PC-3 (cell line): Measurements from ENCODE around the gene TTC9B. TPM values are rescaled to one million over a fixed set of nuclear protein-coding genes. Genes with fewer than 3 reads are reported as not detected.

Source experiments
- ATAC-seq: fragments of 200-7000 bp; cut with Tn5 transposase; 2 replicates; pipeline ENCODE4 v1.9.1; 2020; ENCODE audit warnings: mild to moderate bottlenecking, moderate library complexity
- BruUV-seq: library from RNA; stranded (reverse); fragments of 400-500 nt; replicated peaks from 2 replicates; lab custom pipeline; 2021; lab: Mats Ljungman, UMichigan
- CTCF ChIA-PET: fragments of 300-600 bp; sonication (Branson Sonifier 250); formaldehyde crosslinking; loops from one replicate; lab custom pipeline; 2022; ENCODE audit warnings: antibody characterized with exemption; lab: Charles Lee
- POLR2A ChIA-PET: fragments of 300-600 bp; sonication (Branson Sonifier 250); formaldehyde crosslinking; loops from one replicate; lab custom pipeline; 2022; ENCODE audit warnings: antibody characterized with exemption; ENCODE audit not compliant: unreplicated experiment; lab: Charles Lee
- DNase-seq: peaks from one replicate; pipeline ENCODE4 v3.0.0-alpha.2; 2015
- H2AFZ ChIP-seq: fragments of 300-600 bp; sonication (generic); 2 replicates; pipeline ENCODE4 v1.6.0; 2016; ENCODE audit warnings: antibody characterized with exemption, low read length
- H3F3A ChIP-seq: fragments of 300-600 bp; sonication (generic); one replicate; pipeline ENCODE4 v1.6.0; 2017; ENCODE audit warnings: antibody characterized with exemption, low read length, control low read depth, mild to moderate bottlenecking; ENCODE audit not compliant: unreplicated experiment
- H3K27ac ChIP-seq: fragments of 300-600 bp; sonication (generic); 2 replicates; pipeline ENCODE4 v1.5.1; 2016; ENCODE audit warnings: mild to moderate bottlenecking, low read length
- H3K27me3 ChIP-seq: fragments of 300-600 bp; sonication (generic); 2 replicates; pipeline ENCODE4 v1.6.1; 2016; ENCODE audit warnings: low read length, mixed read lengths
- H3K36me3 ChIP-seq: fragments of 300-600 bp; sonication (generic); 2 replicates; pipeline ENCODE4 v1.6.1; 2016; ENCODE audit warnings: low read depth, mixed run types, low read length, mixed read lengths
- H3K4me1 ChIP-seq: fragments of 300-600 bp; sonication (generic); 2 replicates; pipeline ENCODE4 v1.5.1; 2016; ENCODE audit warnings: low read length; ENCODE audit not compliant: insufficient read depth
- H3K4me2 ChIP-seq: fragments of 300-600 bp; sonication (generic); 2 replicates; pipeline ENCODE4 v1.6.0; 2016; ENCODE audit warnings: low read length
- H3K4me3 ChIP-seq: fragments of 300-600 bp; sonication (generic); 2 replicates; pipeline ENCODE4 v1.5.1; 2016; ENCODE audit warnings: mild to moderate bottlenecking, low read length, mixed read lengths
- H3K79me2 ChIP-seq: fragments of 300-600 bp; sonication (generic); 2 replicates; pipeline ENCODE4 v1.6.1; 2017; ENCODE audit warnings: low read length, mixed read lengths
- H3K9ac ChIP-seq: fragments of 300-600 bp; sonication (generic); 2 replicates; pipeline ENCODE4 v1.6.0; 2016; ENCODE audit warnings: mild to moderate bottlenecking, low read length
- H3K9me2 ChIP-seq: fragments of 300-600 bp; sonication (generic); replicated peaks from 2 replicates; pipeline ENCODE4 v1.6.1; 2016; ENCODE audit warnings: mixed run types, low read length, mixed read lengths
- H3K9me3 ChIP-seq: fragments of 300-600 bp; sonication (generic); 2 replicates; pipeline ENCODE4 v1.6.1; 2016; ENCODE audit warnings: low read length, mixed read lengths
- H4K20me1 ChIP-seq: fragments of 300-600 bp; sonication (generic); 2 replicates; pipeline ENCODE4 v1.6.1; 2016; ENCODE audit warnings: low read length, mixed read lengths
- CTCF ChIP-seq: fragments of 300-600 bp; sonication (generic); conservative IDR thresholded peaks from 2 replicates; pipeline ENCODE4 v1.5.1; 2017; ENCODE audit warnings: antibody characterized with exemption, low read depth, mild to moderate bottlenecking, low read length
- EZH2 ChIP-seq: fragments of 300-600 bp; sonication (generic); IDR thresholded peaks from one replicate; pipeline ENCODE4 v1.6.1; 2017; ENCODE audit warnings: antibody characterized with exemption, mild to moderate bottlenecking, low read length; ENCODE audit not compliant: unreplicated experiment
- EZH2phosphoT487 ChIP-seq: fragments of 300-600 bp; sonication (generic); IDR thresholded peaks from 2 replicates; pipeline ENCODE4 v1.6.1; 2018; ENCODE audit warnings: mild to moderate bottlenecking, antibody characterized with exemption, low read length, borderline replicate concordance
- intact Hi-C: fragments of 100-400 bp; cut with micrococcal nuclease; formaldehyde crosslinking; loops from 2 replicates; pipeline ENCODE4 v1.9.0; 2023
- total RNA-seq: library from RNA; depleted of rRNA; stranded (reverse); fragments of >200 nt; gene quantifications from 2 replicates; pipeline ENCODE4 v1.2.3, GENCODE V29; 2014

Gene TTC9B
- total RNA-seq, 1 experiment from 2014 or later = 0.15 TPM

GRCh38 chr19:40217027-40217810, 965 bp downstream of the TTC9B start:
- ATAC-seq = peak; percentile 29
- Histone ChIP-seq H3K27me3 (no peaks in the 10 kb centered on the region), H3K9me2 (no peaks in the 10 kb centered on the region), H3K36me3 (no peaks in the 10 kb centered on the region), H3K4me3 (peak overlapping the region; percentile 68), H3K9ac (peak overlapping the region; percentile 56), H3K79me2 (no peaks in the 10 kb centered on the region), H2AFZ (peak overlapping the region; percentile 85), H3K4me1 (peaks cover 24% of the 10 kb centered on the region), H3K27ac (0 out of 2 replicates have a peak overlapping the region, but pooled peaks have one; percentile 23), H4K20me1 (no peaks in the 10 kb centered on the region), H3F3A (no peaks in the 10 kb centered on the region), H3K9me3 (no peaks in the 10 kb centered on the region), H3K4me2 (peak overlapping the region; percentile 90)
- BruUV-seq = no TSS peak
- intact Hi-C loops = no loop called here
- DNase-seq = peak; percentile 68
- POLR2A ChIA-PET = no interaction called here
- TF ChIP-seq EZH2 = no peak
- TF ChIP-seq CTCF = peak; percentile 79
- CTCF ChIA-PET = interaction anchor here (0.5 kb wide), 1 partner anchor 74 kb away, joined by 6 read pairs; no protein-coding TSS in a partner anchor

- H2AFZ ChIP-seq = peak overlapping the region; percentile 85
- no peaks in the 10 kb centered on the region for H3K36me3 ChIP-seq
- H3K9ac ChIP-seq = no peak overlapping the region
- H3K27me3 ChIP-seq = no peaks in the 10 kb centered on the region
- intact Hi-C loops = no loop called here
- H3K4me2 ChIP-seq = peak overlapping the region; percentile 90
- DNase-seq (no peak), ATAC-seq (peak; percentile 19)
- POLR2A ChIA-PET = no interaction called here
- peaks cover 24% of the 10 kb centered on the region for H3K4me1 ChIP-seq
- BruUV-seq = no TSS peak
- H3F3A ChIP-seq = no peaks in the 10 kb centered on the region
- no peaks in the 10 kb centered on the region for H3K79me2 ChIP-seq
- H3K27ac ChIP-seq = no peak overlapping the region
- no peak for TF ChIP-seq EZH2phosphoT487
- no peak for TF ChIP-seq CTCF
- TF ChIP-seq EZH2 = no peak
- CTCF ChIA-PET = no interaction called here
- no peaks in the 10 kb centered on the region for H4K20me1 ChIP-seq
- H3K9me3 ChIP-seq = no peaks in the 10 kb centered on the region
- H3K4me3 ChIP-seq = peak overlapping the region; percentile 68
- H3K9me2 ChIP-seq = no peaks in the 10 kb centered on the region
Observed at GRCh38 chr19:40216777-40217026, 1.5 kb downstream of the TTC9B start.
